AG04449 (cell line): ENCODE data around the gene PIGC.

Experiments
- CTCF ChIA-PET: fragments of 350-600 bp; formaldehyde crosslinking; extraction: SDS; loops from one replicate; lab custom pipeline; 2021; ENCODE audit warnings: antibody characterized with exemption; lab: Yijun Ruan, JAX
- POLR2A ChIA-PET: fragments of 400-600, 350-600 bp; formaldehyde crosslinking; extraction: SDS; loops from one replicate; lab custom pipeline; 2020; ENCODE audit warnings: antibody characterized with exemption, inconsistent platforms; lab: Yijun Ruan, JAX
- DNase-seq: peaks from one replicate; pipeline ENCODE4 v3.0.0-alpha.2; 2010; ENCODE audit warnings: low read depth, low spot score
- H3K4me3 ChIP-seq: 2 replicates; pipeline ENCODE4 v1.5.1; 2011; ENCODE audit warnings: low read depth, mild to moderate bottlenecking, control low read depth, low read length
- CTCF ChIP-seq: IDR thresholded peaks from one replicate; pipeline ENCODE4 v1.5.1; 2011; ENCODE audit warnings: mild to moderate bottlenecking, moderate library complexity, low read length, control low read depth, inconsistent platforms; ENCODE audit not compliant: insufficient read depth; ENCODE audit errors: missing control alignments

Gene PIGC

GRCh38 chr1:172449585-172450523 lies 6.0 kb upstream of the PIGC start:
- DNase-seq, result no peak
- POLR2A ChIA-PET, result no interaction called here
- CTCF ChIA-PET, result interaction anchor here (0.6 to 5.2 kb wide), 18 partner anchors 9 to 810 kb away, joined by 3 to 62 read pairs (median 4); partner anchors contain the start of gene C1orf105
- TF ChIP-seq CTCF, result peak; percentile 70
- H3K4me3 ChIP-seq, result no peak overlapping the region

GRCh38 chr1:172448995-172449584 lies 5.2 kb upstream of the PIGC start:
- no peak for DNase-seq
- no peak overlapping the region for H3K4me3 ChIP-seq
- no peak for TF ChIP-seq CTCF
- CTCF ChIA-PET, result interaction anchor here (1.0 to 5.2 kb wide), 6 partner anchors 8 to 447 kb away, joined by 3 to 62 read pairs (median 4); no protein-coding TSS in a partner anchor
- POLR2A ChIA-PET, result no interaction called here

GRCh38 chr1:172447641-172448040 lies 3.8 kb upstream of the PIGC start:
- no peak for DNase-seq
- POLR2A ChIA-PET, result no interaction called here
- TF ChIP-seq CTCF, result no peak
- CTCF ChIA-PET, result interaction anchor here (5.2 kb wide), 1 partner anchor 272 kb away, joined by 62 read pairs; no protein-coding TSS in a partner anchor
- H3K4me3 ChIP-seq, result no peak overlapping the region

- TF ChIP-seq CTCF, result no peak
- ChIA-PET CTCF (interaction anchor here (0.6 to 6.5 kb wide), 3 partner anchors 20 to 645 kb away, joined by 3 to 77 read pairs (median 4); no protein-coding TSS in a partner anchor), POLR2A (no interaction called here)
- no peak overlapping the region for H3K4me3 ChIP-seq
- no peak for DNase-seq
Measured at GRCh38 chr1:172446547-172446946, 2.7 kb upstream of the PIGC start.

GRCh38 chr1:172442843-172443565 lies 865 bp downstream of the PIGC start:
- no peak for TF ChIP-seq CTCF
- CTCF ChIA-PET, result interaction anchor here (1.0 to 6.5 kb wide), 17 partner anchors 9 to 642 kb away, joined by 3 to 77 read pairs (median 4); no protein-coding TSS in a partner anchor
- DNase-seq, result no peak
- H3K4me3 ChIP-seq, result peak overlapping the region; percentile 89
- POLR2A ChIA-PET, result no interaction called here
